ENCODE results near the gene ZNF138. TPM values are rescaled to one million over a fixed set of nuclear protein-coding genes. Genes with fewer than 3 reads are reported as not detected.

Gene ZNF138
- total and polyA plus RNA-seq, 2 experiments from 2014 or later = 48.7 to 68.4 TPM

DNA sequence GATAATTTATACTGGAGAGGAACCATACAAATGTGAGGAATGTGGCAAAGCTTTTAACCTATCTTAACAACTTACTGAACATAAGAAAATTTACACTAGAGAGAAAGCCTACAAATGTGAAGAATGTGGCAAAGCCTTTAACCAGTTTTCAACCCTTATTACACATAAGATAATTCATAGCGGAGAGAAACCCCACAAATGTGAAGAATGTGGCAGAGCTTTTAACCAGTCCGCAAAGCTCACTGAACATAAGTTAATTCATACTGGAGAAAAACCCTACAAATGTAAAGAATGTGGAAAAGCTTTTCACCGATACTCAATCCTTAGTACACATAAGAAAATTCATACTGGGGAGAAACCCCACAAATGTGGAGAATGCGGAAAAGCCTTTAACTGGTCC lies 37.9 kb downstream of the ZNF138 start (continued):
- TF ChIP-seq, protein P1, sequence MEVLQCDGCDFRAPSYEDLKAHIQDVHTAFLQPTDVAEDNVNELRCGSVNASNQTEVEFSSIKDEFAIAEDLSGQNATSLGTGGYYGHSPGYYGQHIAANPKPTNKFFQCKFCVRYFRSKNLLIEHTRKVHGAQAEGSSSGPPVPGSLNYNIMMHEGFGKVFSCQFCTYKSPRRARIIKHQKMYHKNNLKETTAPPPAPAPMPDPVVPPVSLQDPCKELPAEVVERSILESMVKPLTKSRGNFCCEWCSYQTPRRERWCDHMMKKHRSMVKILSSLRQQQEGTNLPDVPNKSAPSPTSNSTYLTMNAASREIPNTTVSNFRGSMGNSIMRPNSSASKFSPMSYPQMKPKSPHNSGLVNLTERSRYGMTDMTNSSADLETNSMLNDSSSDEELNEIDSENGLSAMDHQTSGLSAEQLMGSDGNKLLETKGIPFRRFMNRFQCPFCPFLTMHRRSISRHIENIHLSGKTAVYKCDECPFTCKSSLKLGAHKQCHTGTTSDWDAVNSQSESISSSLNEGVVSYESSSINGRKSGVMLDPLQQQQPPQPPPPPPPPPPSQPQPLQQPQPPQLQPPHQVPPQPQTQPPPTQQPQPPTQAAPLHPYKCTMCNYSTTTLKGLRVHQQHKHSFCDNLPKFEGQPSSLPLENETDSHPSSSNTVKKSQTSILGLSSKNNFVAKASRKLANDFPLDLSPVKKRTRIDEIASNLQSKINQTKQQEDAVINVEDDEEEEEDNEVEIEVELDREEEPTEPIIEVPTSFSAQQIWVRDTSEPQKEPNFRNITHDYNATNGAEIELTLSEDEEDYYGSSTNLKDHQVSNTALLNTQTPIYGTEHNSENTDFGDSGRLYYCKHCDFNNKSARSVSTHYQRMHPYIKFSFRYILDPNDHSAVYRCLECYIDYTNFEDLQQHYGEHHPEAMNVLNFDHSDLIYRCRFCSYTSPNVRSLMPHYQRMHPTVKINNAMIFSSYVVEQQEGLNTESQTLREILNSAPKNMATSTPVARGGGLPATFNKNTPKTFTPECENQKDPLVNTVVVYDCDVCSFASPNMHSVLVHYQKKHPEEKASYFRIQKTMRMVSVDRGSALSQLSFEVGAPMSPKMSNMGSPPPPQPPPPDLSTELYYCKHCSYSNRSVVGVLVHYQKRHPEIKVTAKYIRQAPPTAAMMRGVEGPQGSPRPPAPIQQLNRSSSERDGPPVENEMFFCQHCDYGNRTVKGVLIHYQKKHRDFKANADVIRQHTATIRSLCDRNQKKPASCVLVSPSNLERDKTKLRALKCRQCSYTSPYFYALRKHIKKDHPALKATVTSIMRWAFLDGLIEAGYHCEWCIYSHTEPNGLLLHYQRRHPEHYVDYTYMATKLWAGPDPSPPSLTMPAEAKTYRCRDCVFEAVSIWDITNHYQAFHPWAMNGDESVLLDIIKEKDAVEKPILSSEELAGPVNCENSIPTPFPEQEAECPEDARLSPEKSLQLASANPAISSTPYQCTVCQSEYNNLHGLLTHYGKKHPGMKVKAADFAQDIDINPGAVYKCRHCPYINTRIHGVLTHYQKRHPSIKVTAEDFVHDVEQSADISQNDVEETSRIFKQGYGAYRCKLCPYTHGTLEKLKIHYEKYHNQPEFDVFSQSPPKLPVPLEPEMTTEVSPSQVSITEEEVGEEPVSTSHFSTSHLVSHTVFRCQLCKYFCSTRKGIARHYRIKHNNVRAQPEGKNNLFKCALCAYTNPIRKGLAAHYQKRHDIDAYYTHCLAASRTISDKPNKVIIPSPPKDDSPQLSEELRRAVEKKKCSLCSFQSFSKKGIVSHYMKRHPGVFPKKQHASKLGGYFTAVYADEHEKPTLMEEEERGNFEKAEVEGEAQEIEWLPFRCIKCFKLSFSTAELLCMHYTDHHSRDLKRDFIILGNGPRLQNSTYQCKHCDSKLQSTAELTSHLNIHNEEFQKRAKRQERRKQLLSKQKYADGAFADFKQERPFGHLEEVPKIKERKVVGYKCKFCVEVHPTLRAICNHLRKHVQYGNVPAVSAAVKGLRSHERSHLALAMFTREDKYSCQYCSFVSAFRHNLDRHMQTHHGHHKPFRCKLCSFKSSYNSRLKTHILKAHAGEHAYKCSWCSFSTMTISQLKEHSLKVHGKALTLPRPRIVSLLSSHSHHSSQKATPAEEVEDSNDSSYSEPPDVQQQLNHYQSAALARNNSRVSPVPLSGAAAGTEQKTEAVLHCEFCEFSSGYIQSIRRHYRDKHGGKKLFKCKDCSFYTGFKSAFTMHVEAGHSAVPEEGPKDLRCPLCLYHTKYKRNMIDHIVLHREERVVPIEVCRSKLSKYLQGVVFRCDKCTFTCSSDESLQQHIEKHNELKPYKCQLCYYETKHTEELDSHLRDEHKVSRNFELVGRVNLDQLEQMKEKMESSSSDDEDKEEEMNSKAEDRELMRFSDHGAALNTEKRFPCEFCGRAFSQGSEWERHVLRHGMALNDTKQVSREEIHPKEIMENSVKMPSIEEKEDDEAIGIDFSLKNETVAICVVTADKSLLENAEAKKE (CRISPR knock-in tag; IDR thresholded peaks at IDR 0.05) = no peak
- no peak for TF ChIP-seq EZH2 (IDR thresholded peaks at IDR 0.05; ENCODE audit: low read depth, unreplicated experiment)
- no peak for TF ChIP-seq POLR2AphosphoS5 (IDR thresholded peaks at IDR 0.05; ENCODE audit: low read depth)
- TF ChIP-seq ZNF114 (CRISPR knock-in tag; IDR thresholded peaks at IDR 0.05) = no peak
- no peak for TF ChIP-seq STAT1 (IDR thresholded peaks at IDR 0.05; ENCODE audit: unreplicated experiment)
- TF ChIP-seq CREB1 (CRISPR knock-in tag; IDR thresholded peaks at IDR 0.05; ENCODE audit: low read depth) = no peak

DNA sequence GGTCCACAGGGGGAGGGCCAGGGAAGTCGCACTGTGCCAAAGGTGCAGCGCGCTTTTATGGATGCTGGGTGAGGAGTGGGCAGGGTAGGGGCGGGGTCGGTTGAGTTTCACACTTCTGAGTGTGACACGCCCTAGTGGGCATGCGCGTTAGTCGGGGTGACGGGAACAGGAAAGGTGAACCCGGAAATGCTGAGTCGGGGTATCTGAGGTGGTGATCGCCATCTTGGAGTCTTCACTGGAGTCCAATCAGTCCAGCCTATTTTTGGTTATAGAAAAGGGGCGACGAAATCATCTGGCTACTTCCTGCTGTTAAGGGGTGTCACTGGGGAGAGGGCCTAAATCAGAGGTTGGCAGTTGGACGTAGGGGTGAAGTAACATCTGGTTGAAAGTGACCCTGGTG lies 40.8 kb downstream of the ZNF138 start:
- Histone ChIP-seq H3K79me2 (replicated peaks; ENCODE audit: insufficient read depth) (no peaks in the 10 kb centered on the region), H3K4me3 (no peak overlapping the region), H3K4me1 (ENCODE audit: insufficient read depth) (no peaks in the 10 kb centered on the region; the same call in 1 of the 2 replicates), H3K27me3 (ENCODE audit: insufficient read depth) (no peaks in the 10 kb centered on the region), H4K20me1 (replicated peaks; ENCODE audit: insufficient read depth) (no peaks in the 10 kb centered on the region), H2AFZ (no peak overlapping the region), H3K27ac (ENCODE audit: low read depth) (no peak overlapping the region), H3K36me3 (ENCODE audit: insufficient read depth) (no peaks in the 10 kb centered on the region), H3F3A (replicated peaks; ENCODE audit: low read depth) (no peaks in the 10 kb centered on the region), H3K4me2 (no peak overlapping the region), H3K9me2 (ENCODE audit: insufficient read depth) (no peaks in the 10 kb centered on the region)
- Mint-ChIP-seq H3K4me1 (no peaks in the 10 kb centered on the region), H3K27ac (peak overlapping the region; percentile 36; the same call in 1 of the 2 replicates), H3K9me3 (peaks cover 31% of the 10 kb centered on the region), H3K27me3 (ENCODE audit: insufficient read depth, low read depth, poor library complexity) (peaks cover 4% of the 10 kb centered on the region), H3K36me3 (ENCODE audit: low read depth) (peaks cover 58% of the 10 kb centered on the region), H3K4me3 (no peak overlapping the region)
- TF ChIP-seq, protein P2, sequence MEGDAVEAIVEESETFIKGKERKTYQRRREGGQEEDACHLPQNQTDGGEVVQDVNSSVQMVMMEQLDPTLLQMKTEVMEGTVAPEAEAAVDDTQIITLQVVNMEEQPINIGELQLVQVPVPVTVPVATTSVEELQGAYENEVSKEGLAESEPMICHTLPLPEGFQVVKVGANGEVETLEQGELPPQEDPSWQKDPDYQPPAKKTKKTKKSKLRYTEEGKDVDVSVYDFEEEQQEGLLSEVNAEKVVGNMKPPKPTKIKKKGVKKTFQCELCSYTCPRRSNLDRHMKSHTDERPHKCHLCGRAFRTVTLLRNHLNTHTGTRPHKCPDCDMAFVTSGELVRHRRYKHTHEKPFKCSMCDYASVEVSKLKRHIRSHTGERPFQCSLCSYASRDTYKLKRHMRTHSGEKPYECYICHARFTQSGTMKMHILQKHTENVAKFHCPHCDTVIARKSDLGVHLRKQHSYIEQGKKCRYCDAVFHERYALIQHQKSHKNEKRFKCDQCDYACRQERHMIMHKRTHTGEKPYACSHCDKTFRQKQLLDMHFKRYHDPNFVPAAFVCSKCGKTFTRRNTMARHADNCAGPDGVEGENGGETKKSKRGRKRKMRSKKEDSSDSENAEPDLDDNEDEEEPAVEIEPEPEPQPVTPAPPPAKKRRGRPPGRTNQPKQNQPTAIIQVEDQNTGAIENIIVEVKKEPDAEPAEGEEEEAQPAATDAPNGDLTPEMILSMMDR (conservative IDR thresholded peaks at IDR 0.05; ENCODE audit: low read depth in 2 of 2) = no peak
- TF ChIP-seq STAT1 (IDR thresholded peaks at IDR 0.05; ENCODE audit: unreplicated experiment) (no peak), POLR2AphosphoS5 (IDR thresholded peaks at IDR 0.05; ENCODE audit: low read depth) (no peak), EZH2phosphoT487 (IDR thresholded peaks at IDR 0.05; ENCODE audit: unreplicated experiment) (no peak), EZH2 (IDR thresholded peaks at IDR 0.05; ENCODE audit: low read depth, unreplicated experiment) (no peak), ZNF331 (CRISPR knock-in tag; IDR thresholded peaks at IDR 0.05; ENCODE audit: low read depth) (no peak)
- ATAC-seq (no peak), DNase-seq (ENCODE audit: low spot score) (no peak)

Measured in GM23338 (cell line).